Fibroblast of the aortic adventitia (primary cell): ENCODE measurements around the gene MMAB. TPM values are rescaled to one million over a fixed set of nuclear protein-coding genes. Genes with fewer than 3 reads are reported as not detected.

ENCODE experiments used
- DNase-seq: peaks from one replicate; pipeline ENCODE4 v3.0.0-alpha.2; 2010; ENCODE audit warnings: low read depth
- H3K4me3 ChIP-seq: 2 replicates; pipeline ENCODE4 v1.5.1; 2011; ENCODE audit warnings: low read depth, mild to moderate bottlenecking, control low read depth, low read length, moderate library complexity
- CTCF ChIP-seq: IDR thresholded peaks from 2 replicates; pipeline ENCODE4 v1.5.1; 2011; ENCODE audit warnings: mild to moderate bottlenecking, low read length, control low read depth, inconsistent platforms; ENCODE audit not compliant: insufficient read depth
- total RNA-seq: library from RNA; depleted of rRNA; stranded (reverse); fragments of >200 nt; gene quantifications from 2 replicates; pipeline ENCODE4 v1.2.3, GENCODE V29; 2012; ENCODE audit warnings: low replicate concordance

MMAB gene
- total RNA-seq, 1 donor = 22.0 TPM

- H3K4me3 ChIP-seq = no peak overlapping the region
- no peak for DNase-seq
- no peak for TF ChIP-seq CTCF
Observed at GRCh38 chr12:109615556-109616229, 42.4 kb upstream of the MMAB start.

- TF ChIP-seq CTCF = no peak
- DNase-seq = no peak
- no peak overlapping the region for H3K4me3 ChIP-seq
Observed at GRCh38 chr12:109613649-109614455, 40.5 kb upstream of the MMAB start.

DNA sequence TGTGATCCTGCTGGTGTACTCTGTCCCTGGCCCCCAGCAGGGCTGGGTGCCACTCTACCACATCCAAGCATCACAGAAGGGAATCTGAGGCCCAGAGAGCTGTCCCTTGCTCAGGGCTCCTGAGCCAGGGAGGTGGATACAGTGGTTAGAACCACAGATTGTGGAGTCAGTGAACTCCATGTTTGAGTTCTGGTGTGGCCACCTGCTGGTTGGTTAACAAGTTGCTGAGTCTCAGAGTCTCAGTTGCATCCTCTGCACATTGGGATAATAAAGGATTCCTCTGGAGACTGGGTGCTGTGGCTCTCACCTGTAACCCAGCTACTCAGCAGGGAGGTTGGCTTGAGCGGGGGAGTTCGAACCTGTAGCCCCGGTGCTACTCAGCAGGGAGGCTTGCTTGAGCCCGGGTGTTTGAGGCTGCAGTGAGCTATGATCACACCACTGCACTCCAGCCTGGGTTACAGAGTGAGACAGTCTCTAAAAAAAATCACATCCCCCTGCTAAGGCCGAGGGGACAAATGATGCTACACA is 39.7 kb upstream of the MMAB start:
- DNase-seq = peak; percentile 6

DNA sequence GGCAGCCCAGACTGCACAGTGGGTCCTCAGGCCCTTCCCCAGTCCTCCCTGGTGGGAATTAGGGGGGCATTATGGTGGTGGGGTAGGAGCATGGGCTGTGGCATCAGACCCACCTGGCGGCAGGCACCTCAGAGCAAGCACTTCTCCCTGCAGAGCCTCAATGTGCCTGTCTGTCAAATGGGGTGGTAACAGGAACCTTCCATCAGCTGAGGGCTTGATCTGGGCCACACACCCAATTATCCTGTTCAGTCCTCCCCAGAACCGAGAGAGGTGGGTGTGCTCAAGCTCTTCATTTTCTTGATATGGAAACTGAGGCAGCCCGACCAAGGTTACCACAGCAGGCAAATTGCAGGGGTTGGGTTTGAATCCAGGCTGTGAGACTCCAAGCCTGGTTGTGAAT is 38.7 kb upstream of the MMAB start:
- no peak overlapping the region for H3K4me3 ChIP-seq
- no peak for TF ChIP-seq CTCF
- DNase-seq = no peak

More for the DNA sequence above, 39.7 kb upstream of the MMAB start:
- peak; percentile 35 for TF ChIP-seq CTCF
- no peak overlapping the region for H3K4me3 ChIP-seq

DNA sequence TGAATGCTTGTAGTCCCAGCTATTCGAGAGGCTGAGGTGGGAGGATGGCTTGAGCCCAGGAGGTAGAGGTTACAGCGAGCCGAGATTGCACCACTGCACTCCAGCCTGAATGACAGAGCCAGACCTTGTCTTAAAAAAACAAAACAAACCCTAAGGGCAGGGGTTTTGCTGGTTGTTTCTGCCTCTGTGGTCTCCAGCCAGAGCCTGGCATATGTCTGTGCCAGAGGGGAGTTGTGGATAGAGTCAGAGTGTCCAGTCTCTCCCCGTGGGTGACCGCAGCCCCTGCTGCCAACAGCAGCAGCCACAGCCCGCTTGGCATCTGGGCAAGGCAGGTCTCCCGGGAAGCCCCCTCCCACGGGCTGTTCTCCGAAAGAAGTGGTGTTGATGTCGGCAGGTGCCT is 37.9 kb upstream of the MMAB start:
- no peak for TF ChIP-seq CTCF
- no peak for DNase-seq
- H3K4me3 ChIP-seq = no peak overlapping the region

- no peak for DNase-seq
- H3K4me3 ChIP-seq = no peak overlapping the region
- TF ChIP-seq CTCF = no peak
Observed at GRCh38 chr12:109610523-109610922, 37.2 kb upstream of the MMAB start.
